HepG2 (cell line): ENCODE measurements around the gene IGLL1. TPM values are rescaled to one million over a fixed set of nuclear protein-coding genes. Genes with fewer than 3 reads are reported as not detected.

ENCODE experiments used
- FOXO1 ChIP-seq: sonication (generic); formaldehyde crosslinking; IDR thresholded peaks from 2 replicates; pipeline ENCODE4 v1.4.0; 2020; ENCODE audit warnings: missing genetic modification reagents
- FOXO4 ChIP-seq: sonication (generic); formaldehyde crosslinking; conservative IDR thresholded peaks from 2 replicates; pipeline ENCODE4 v1.8.1; 2023; ENCODE audit warnings: missing genetic modification reagents
- GTF2F1 ChIP-seq: fragments of 150-350 bp; IDR thresholded peaks from 2 replicates; pipeline ENCODE4 v1.6.1; 2014; ENCODE audit warnings: low read length
- HCFC1 ChIP-seq: fragments of 150-350 bp; IDR thresholded peaks from 2 replicates; pipeline ENCODE4 v1.6.1; 2014; ENCODE audit warnings: low read depth, low read length
- HOXA7 ChIP-seq: sonication (generic); formaldehyde crosslinking; IDR thresholded peaks from 2 replicates; pipeline ENCODE4 v1.8.1; 2022; ENCODE audit warnings: mild to moderate bottlenecking, missing genetic modification reagents, moderate library complexity
- NFYB ChIP-seq: sonication (generic); formaldehyde crosslinking; IDR thresholded peaks from 2 replicates; pipeline ENCODE4 v1.4.0; 2020; ENCODE audit warnings: missing genetic modification reagents
- NR2F6 ChIP-seq, 2 experiments: IDR thresholded peaks; 2 replicates each; pipeline ENCODE4 v1.6.1; 2016; ENCODE audit warnings: antibody characterized with exemption in 1 of 2, mild to moderate bottlenecking in 1 of 2
- PCBP2 ChIP-seq: fragments of 200-400 bp; formaldehyde crosslinking; optimal IDR thresholded peaks from 2 replicates; pipeline ENCODE3; 2018; ENCODE audit warnings: low read length, low read depth; ENCODE audit not compliant: poor library complexity, severe bottlenecking
- RBM22 ChIP-seq: fragments of 200-400 bp; formaldehyde crosslinking; optimal IDR thresholded peaks from 2 replicates; pipeline ENCODE3; 2017; ENCODE audit warnings: mild to moderate bottlenecking, low read length, moderate library complexity
- SALL1 ChIP-seq: sonication (generic); formaldehyde crosslinking; IDR thresholded peaks from 2 replicates; pipeline ENCODE4 v1.8.0; 2022; ENCODE audit warnings: mild to moderate bottlenecking, missing genetic modification reagents
- SNAI1 ChIP-seq: sonication (generic); formaldehyde crosslinking; IDR thresholded peaks from 2 replicates; pipeline ENCODE4 v1.5.0; 2020; ENCODE audit warnings: mild to moderate bottlenecking, missing genetic modification reagents, borderline replicate concordance
- TARDBP ChIP-seq: sonication (generic); formaldehyde crosslinking; IDR thresholded peaks from 2 replicates; pipeline ENCODE4 v1.8.0; 2022; ENCODE audit warnings: mild to moderate bottlenecking, missing genetic modification reagents
- ZIK1 ChIP-seq: sonication (generic); formaldehyde crosslinking; IDR thresholded peaks from 2 replicates; pipeline ENCODE4 v1.5.0; 2020; ENCODE audit warnings: mild to moderate bottlenecking, low read depth, missing genetic modification reagents, borderline replicate concordance
- ZNF160 ChIP-seq: sonication (generic); formaldehyde crosslinking; IDR thresholded peaks from 2 replicates; pipeline ENCODE4 v1.8.0; 2022; ENCODE audit warnings: mild to moderate bottlenecking, inconsistent platforms, missing genetic modification reagents
- ZNF24 ChIP-seq: fragments of 450-650 bp; IDR thresholded peaks from 2 replicates; pipeline ENCODE4 v1.6.1; 2017; ENCODE audit warnings: antibody characterized with exemption, mild to moderate bottlenecking
- ZNF414 ChIP-seq: sonication (generic); formaldehyde crosslinking; IDR thresholded peaks from 2 replicates; pipeline ENCODE4 v1.5.0; 2020; ENCODE audit warnings: missing genetic modification reagents
- ZNF557 ChIP-seq: sonication (generic); formaldehyde crosslinking; IDR thresholded peaks from 2 replicates; pipeline ENCODE4 v1.4.0; 2020; ENCODE audit warnings: missing genetic modification reagents
- ZNF562 ChIP-seq: sonication (generic); formaldehyde crosslinking; IDR thresholded peaks from 2 replicates; pipeline ENCODE4 v1.8.0; 2022; ENCODE audit warnings: missing genetic modification reagents, borderline replicate concordance
- ZNF629 ChIP-seq: sonication (generic); formaldehyde crosslinking; conservative IDR thresholded peaks from 2 replicates; pipeline ENCODE4 v1.5.0; 2020; ENCODE audit warnings: missing genetic modification reagents
- ZNF678 ChIP-seq: sonication (generic); formaldehyde crosslinking; IDR thresholded peaks from 2 replicates; pipeline ENCODE4 v1.4.0; 2020; ENCODE audit warnings: mild to moderate bottlenecking, missing genetic modification reagents
- polyA plus RNA-seq, 8 experiments: library from polyadenylated mRNA; depleted of rRNA in 3 of 8; stranded (reverse) in 7 of 8; unstranded in 1 of 8; fragments of >200 nt; fragmentation: Illumina TruSeq in 4 of 8; extraction: Trizol in 4 of 8; gene quantifications; 2 replicates each; pipeline versions ENCODE4 v1.2.1 to v1.2.3, GENCODE V29; 2011 to 2016; ENCODE audit warnings: low read depth in 4 of 8, missing spikeins in 1 of 8, mixed read lengths in 1 of 8; ENCODE audit not compliant: insufficient read depth in 1 of 8
- total RNA-seq, 5 experiments: library from RNA; depleted of rRNA; stranded (reverse); fragments of >200 nt; fragmentation: Illumina TruSeq; extraction: Trizol; gene quantifications; 2 replicates each; pipeline ENCODE4 v1.2.3, GENCODE V29; 2016; ENCODE audit warnings: low read depth in 1 of 5
- TF ChIP-seq, protein P1 (sequence below): sonication (generic); formaldehyde crosslinking; IDR thresholded peaks from 2 replicates; pipeline ENCODE4 v1.4.0; 2020; ENCODE audit warnings: missing genetic modification reagents; ENCODE audit errors: not compliant biosample characterization
- TF ChIP-seq, protein P2 (sequence below): sonication (generic); formaldehyde crosslinking; IDR thresholded peaks from 2 replicates; pipeline ENCODE4 v1.4.0; 2020; ENCODE audit warnings: missing genetic modification reagents, mild to moderate bottlenecking, borderline replicate concordance
- TF ChIP-seq, protein P3 (sequence below): sonication (generic); formaldehyde crosslinking; IDR thresholded peaks from 2 replicates; pipeline ENCODE4 v1.9.0; 2021; ENCODE audit warnings: missing genetic modification reagents, borderline replicate concordance

IGLL1 gene
- total and polyA plus RNA-seq, 2 of the 13 experiments (the other 11 are each of a cell fraction or from before 2014, with no cell fraction given), result not detected

GRCh38 chr22:23565915-23566704 lies 14.0 kb downstream of the IGLL1 start (continued):
- TF ChIP-seq, protein P1, sequence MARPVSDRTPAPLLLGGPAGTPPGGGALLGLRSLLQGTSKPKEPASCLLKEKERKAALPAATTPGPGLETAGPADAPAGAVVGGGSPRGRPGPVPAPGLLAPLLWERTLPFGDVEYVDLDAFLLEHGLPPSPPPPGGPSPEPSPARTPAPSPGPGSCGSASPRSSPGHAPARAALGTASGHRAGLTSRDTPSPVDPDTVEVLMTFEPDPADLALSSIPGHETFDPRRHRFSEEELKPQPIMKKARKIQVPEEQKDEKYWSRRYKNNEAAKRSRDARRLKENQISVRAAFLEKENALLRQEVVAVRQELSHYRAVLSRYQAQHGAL (CRISPR knock-in tag), result no peak
- TF ChIP-seq ZNF24 (no peak), HCFC1 (no peak), PCBP2 (no peak), NFYB (CRISPR knock-in tag) (no peak), RBM22 (no peak), SNAI1 (CRISPR knock-in tag) (no peak), ZNF414 (CRISPR knock-in tag) (no peak), ZNF678 (CRISPR knock-in tag) (no peak), NR2F6 (IDR thresholded peaks at IDR 0.05) (no peak), NR2F6 (CRISPR knock-in tag; IDR thresholded peaks at IDR 0.05) (no peak), ZNF160 (CRISPR knock-in tag) (no peak), TARDBP (CRISPR knock-in tag) (0 out of 2 replicates have a peak, but pooled peaks have one; percentile 53), FOXO1 (CRISPR knock-in tag) (no peak; the same call in 1 of the 2 replicates), ZNF562 (CRISPR knock-in tag) (no peak), ZNF557 (CRISPR knock-in tag) (no peak), ZNF629 (CRISPR knock-in tag) (peak; percentile 51), ZIK1 (CRISPR knock-in tag) (no peak), GTF2F1 (no peak), FOXO4 (CRISPR knock-in tag) (no peak), HOXA7 (CRISPR knock-in tag) (no peak), SALL1 (peak; percentile 75)
- TF ChIP-seq, protein P2, sequence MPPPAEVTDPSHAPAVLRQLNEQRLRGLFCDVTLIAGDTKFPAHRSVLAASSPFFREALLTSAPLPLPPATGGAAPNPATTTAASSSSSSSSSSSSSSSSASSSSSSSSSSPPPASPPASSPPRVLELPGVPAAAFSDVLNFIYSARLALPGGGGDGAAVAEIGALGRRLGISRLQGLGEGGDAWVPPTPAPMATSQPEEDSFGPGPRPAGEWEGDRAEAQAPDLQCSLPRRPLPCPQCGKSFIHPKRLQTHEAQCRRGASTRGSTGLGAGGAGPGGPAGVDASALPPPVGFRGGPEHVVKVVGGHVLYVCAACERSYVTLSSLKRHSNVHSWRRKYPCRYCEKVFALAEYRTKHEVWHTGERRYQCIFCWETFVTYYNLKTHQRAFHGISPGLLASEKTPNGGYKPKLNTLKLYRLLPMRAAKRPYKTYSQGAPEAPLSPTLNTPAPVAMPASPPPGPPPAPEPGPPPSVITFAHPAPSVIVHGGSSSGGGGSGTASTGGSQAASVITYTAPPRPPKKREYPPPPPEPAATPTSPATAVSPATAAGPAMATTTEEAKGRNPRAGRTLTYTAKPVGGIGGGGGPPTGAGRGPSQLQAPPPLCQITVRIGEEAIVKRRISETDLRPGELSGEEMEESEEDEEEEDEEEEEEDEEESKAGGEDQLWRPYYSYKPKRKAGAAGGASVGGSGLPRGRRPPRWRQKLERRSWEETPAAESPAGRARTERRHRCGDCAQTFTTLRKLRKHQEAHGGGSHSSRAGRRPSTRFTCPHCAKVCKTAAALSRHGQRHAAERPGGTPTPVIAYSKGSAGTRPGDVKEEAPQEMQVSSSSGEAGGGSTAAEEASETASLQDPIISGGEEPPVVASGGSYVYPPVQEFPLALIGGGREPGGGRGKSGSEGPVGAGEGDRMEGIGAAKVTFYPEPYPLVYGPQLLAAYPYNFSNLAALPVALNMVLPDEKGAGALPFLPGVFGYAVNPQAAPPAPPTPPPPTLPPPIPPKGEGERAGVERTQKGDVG, result 0 out of 2 replicates have a peak, but pooled peaks have one; percentile 13
- TF ChIP-seq, protein P3, sequence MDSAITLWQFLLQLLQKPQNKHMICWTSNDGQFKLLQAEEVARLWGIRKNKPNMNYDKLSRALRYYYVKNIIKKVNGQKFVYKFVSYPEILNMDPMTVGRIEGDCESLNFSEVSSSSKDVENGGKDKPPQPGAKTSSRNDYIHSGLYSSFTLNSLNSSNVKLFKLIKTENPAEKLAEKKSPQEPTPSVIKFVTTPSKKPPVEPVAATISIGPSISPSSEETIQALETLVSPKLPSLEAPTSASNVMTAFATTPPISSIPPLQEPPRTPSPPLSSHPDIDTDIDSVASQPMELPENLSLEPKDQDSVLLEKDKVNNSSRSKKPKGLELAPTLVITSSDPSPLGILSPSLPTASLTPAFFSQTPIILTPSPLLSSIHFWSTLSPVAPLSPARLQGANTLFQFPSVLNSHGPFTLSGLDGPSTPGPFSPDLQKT (CRISPR knock-in tag), result no peak
